Natural killer cell (primary cell): ENCODE results near the gene TWIST2. TPM values are rescaled to one million over a fixed set of nuclear protein-coding genes. Genes with fewer than 3 reads are reported as not detected.

Experiments used
- ATAC-seq, 3 donors: fragments of 150-1000 bp in 2 of 3; fragments of 200-7000 bp in 1 of 3; cut with Tn5 transposase; 1 replicate in 1 of 3; 2 replicates in 2 of 3; pipeline ENCODE4 v1.10.0; 2021; ENCODE audit warnings: mild to moderate bottlenecking in 2 of 3, moderate library complexity in 2 of 3
- DNase-seq, 2 donors: peaks; one replicate each; pipeline versions ENCODE4 v3.0.0 to v3.0.0-alpha.2; 2013 to 2021; ENCODE audit warnings: mixed read lengths in 1 of 2
- H3K27ac ChIP-seq: one replicate; pipeline ENCODE4 v1.5.1; 2013; ENCODE audit warnings: mild to moderate bottlenecking, low read length
- H3K27me3 ChIP-seq: one replicate; pipeline ENCODE4 v1.6.1; 2013; ENCODE audit warnings: low read length; ENCODE audit not compliant: control insufficient read depth, insufficient read depth
- H3K36me3 ChIP-seq: one replicate; pipeline ENCODE4 v1.6.1; 2013; ENCODE audit warnings: low read length; ENCODE audit not compliant: control insufficient read depth, insufficient read depth
- H3K4me1 ChIP-seq: one replicate; pipeline ENCODE4 v1.6.1; 2013; ENCODE audit warnings: low read length; ENCODE audit not compliant: control insufficient read depth, insufficient read depth
- H3K4me3 ChIP-seq: one replicate; pipeline ENCODE4 v1.5.1; 2013; ENCODE audit warnings: low read length
- H3K9me3 ChIP-seq: one replicate; pipeline ENCODE4 v1.6.1; 2013; ENCODE audit warnings: low read length; ENCODE audit not compliant: control insufficient read depth, insufficient read depth
- H3K27ac Mint-ChIP-seq, 2 donors: one replicate each; pipeline ENCODE4 v1.8.0; 2022; ENCODE audit warnings: mild to moderate bottlenecking in 2 of 2, mixed read lengths in 2 of 2, moderate library complexity in 1 of 2
- H3K27me3 Mint-ChIP-seq, 2 donors: one replicate each; pipeline ENCODE4 v1.8.0; 2022; ENCODE audit warnings: low read depth in 2 of 2, mixed read lengths in 2 of 2
- H3K36me3 Mint-ChIP-seq: one replicate; pipeline ENCODE4 v1.8.0; 2022; ENCODE audit warnings: mixed read lengths
- H3K4me1 Mint-ChIP-seq, 2 donors: one replicate each; pipeline ENCODE4 v1.8.0; 2022; ENCODE audit warnings: mixed read lengths in 2 of 2
- H3K4me3 Mint-ChIP-seq: one replicate; pipeline ENCODE4 v1.8.0; 2022; ENCODE audit warnings: mild to moderate bottlenecking, moderate library complexity, mixed read lengths
- H3K9me3 Mint-ChIP-seq, 2 donors: one replicate each; pipeline ENCODE4 v1.8.0; 2022; ENCODE audit warnings: mixed read lengths in 2 of 2
- CTCF ChIP-seq: fragments of 200-600 bp; IDR thresholded peaks from one replicate; pipeline ENCODE4 v1.8.0; 2022; ENCODE audit warnings: antibody characterized with exemption
- WGBS: methylation state at CpG from one replicate; pipeline ENCODE4 v1.1.7; 2013; ENCODE audit warnings: missing lambda C conversion rate; ENCODE audit not compliant: insufficient coverage; 5-methylcytosine and 5-hydroxymethylcytosine counted together
- intact Hi-C: fragments of 100-400 bp; cut with micrococcal nuclease; formaldehyde crosslinking; loops from one replicate; pipeline ENCODE4 v1.14.2; 2022
- total RNA-seq, 4 donors: library from RNA; stranded (reverse); fragments of 120-200 nt in 1 of 4; gene quantifications; one replicate each; pipeline versions ENCODE4 v1.2.3 to v1.2.4, GENCODE V29; 2013 to 2022

Gene TWIST2
- total RNA-seq, 3 donors from 2014 or later (not counting 1 experiment from before 2014, with no cell fraction given) = not detected

DNA sequence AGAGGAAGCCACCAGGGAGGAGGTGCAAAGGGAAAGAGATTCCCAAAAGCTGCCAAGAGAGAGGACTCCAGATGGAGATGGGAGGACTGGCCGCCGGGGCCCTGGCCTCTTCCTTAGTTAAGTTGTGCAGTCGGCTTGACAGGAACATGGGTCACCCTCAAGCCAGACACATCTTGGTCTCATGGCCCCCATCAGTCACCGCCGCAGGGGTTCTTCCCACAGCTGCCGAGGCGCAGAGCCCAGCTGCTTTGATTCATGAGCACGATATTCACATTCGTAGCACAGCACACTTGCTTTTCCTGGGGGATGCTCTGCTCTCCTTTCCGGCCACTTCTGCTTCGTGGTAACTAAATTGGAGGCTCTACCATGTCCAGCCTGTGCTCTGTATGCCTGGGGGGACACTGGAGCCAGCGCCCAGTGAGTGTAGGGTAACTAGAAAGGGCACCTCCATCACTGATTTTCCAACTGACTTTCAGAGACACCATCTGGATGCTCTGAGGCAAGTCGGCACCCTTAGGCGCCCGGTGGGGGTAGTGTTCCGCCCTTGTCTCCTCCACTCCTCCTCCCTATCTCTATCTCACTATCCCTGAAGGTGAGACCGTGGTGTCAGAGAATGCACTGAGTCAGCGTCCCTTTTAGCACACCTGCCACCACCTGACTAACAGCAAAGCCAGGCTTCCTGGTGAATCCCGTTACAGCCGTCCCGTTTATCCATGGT lies 13.3 kb downstream of the TWIST2 start:
- no peak overlapping the region for H3K27ac Mint-ChIP-seq
- DNase-seq (no peak), ATAC-seq (no peak)
- no peak for TF ChIP-seq CTCF
- Histone ChIP-seq H3K4me3 (no peak overlapping the region), H3K9me3 (no peaks in the 10 kb centered on the region), H3K4me1 (no peaks in the 10 kb centered on the region), H3K36me3 (no peaks in the 10 kb centered on the region), H3K27ac (no peak overlapping the region), H3K27me3 (no peaks in the 10 kb centered on the region)
- 79% methylated on average over 21 of the region's 21 CpGs for WGBS
- no peak overlapping the region for H3K4me3 Mint-ChIP-seq
- H3K27me3 Mint-ChIP-seq = no peaks in the 10 kb centered on the region
- no peaks in the 10 kb centered on the region for H3K9me3 Mint-ChIP-seq
- H3K36me3 Mint-ChIP-seq = no peaks in the 10 kb centered on the region
- H3K4me1 Mint-ChIP-seq = no peaks in the 10 kb centered on the region
- intact Hi-C loops = no loop called here

DNA sequence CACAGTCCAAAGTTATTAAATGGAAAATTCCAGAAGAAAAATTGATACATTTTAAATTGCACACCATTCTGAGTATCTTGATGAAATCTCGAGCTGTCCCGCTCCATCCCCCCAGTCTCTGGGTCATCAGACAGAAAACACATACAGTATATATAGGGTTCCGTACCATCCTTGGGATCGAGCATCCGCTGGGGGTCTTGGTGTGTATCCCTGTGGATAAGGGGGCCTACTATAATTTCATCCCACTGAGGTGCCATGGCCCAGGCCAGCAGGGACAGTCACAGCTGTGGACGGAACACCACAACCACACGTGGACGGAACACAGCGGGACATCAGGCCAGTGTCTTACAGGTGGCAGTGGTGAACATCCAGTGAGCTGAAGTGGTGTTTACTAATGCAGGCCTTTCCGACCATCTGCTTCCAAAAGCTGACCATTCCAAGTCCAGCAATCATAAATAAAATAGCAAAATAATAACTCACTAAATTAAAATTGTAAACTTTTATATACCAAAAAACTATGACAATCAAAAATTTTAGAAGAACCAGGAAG lies 14.0 kb downstream of the TWIST2 start:
- Mint-ChIP-seq H3K27ac (no peak overlapping the region), H3K36me3 (no peaks in the 10 kb centered on the region), H3K4me1 (no peaks in the 10 kb centered on the region), H3K27me3 (no peaks in the 10 kb centered on the region), H3K9me3 (no peaks in the 10 kb centered on the region), H3K4me3 (no peak overlapping the region)
- intact Hi-C loops = no loop called here
- 94% methylated on average over 8 of the region's 10 CpGs for whole genome bisulfite sequencing
- Histone ChIP-seq H3K27me3 (no peaks in the 10 kb centered on the region), H3K27ac (no peak overlapping the region), H3K36me3 (no peaks in the 10 kb centered on the region), H3K4me1 (no peaks in the 10 kb centered on the region), H3K4me3 (no peak overlapping the region), H3K9me3 (no peaks in the 10 kb centered on the region)
- TF ChIP-seq CTCF = no peak
- DNase-seq = no peak
- no peak for ATAC-seq

- 85% methylated on average over 4 of the region's 5 CpGs for WGBS
- no peaks in the 10 kb centered on the region for H3K9me3 ChIP-seq
- intact Hi-C loops = no loop called here
- Mint-ChIP-seq H3K4me1 (no peaks in the 10 kb centered on the region), H3K4me3 (no peak overlapping the region), H3K27me3 (no peaks in the 10 kb centered on the region), H3K9me3 (no peaks in the 10 kb centered on the region), H3K36me3 (no peaks in the 10 kb centered on the region), H3K27ac (no peak overlapping the region)
- H3K27ac ChIP-seq = no peak overlapping the region
- ATAC-seq (no peak), DNase-seq (no peak)
- H3K4me3 ChIP-seq = no peak overlapping the region
- no peaks in the 10 kb centered on the region for H3K4me1 ChIP-seq
- TF ChIP-seq CTCF = no peak
- no peaks in the 10 kb centered on the region for H3K36me3 ChIP-seq
- no peaks in the 10 kb centered on the region for H3K27me3 ChIP-seq
Measured at GRCh38 chr2:238862701-238863100, 14.8 kb downstream of the TWIST2 start.

GRCh38 chr2:238863231-238863630 lies 15.3 kb downstream of the TWIST2 start:
- Histone ChIP-seq H3K27me3 (no peaks in the 10 kb centered on the region), H3K4me3 (no peak overlapping the region), H3K36me3 (no peaks in the 10 kb centered on the region), H3K9me3 (no peaks in the 10 kb centered on the region), H3K4me1 (no peaks in the 10 kb centered on the region), H3K27ac (no peak overlapping the region)
- Mint-ChIP-seq H3K9me3 (no peaks in the 10 kb centered on the region), H3K27ac (no peak overlapping the region), H3K4me3 (no peak overlapping the region), H3K27me3 (no peaks in the 10 kb centered on the region), H3K4me1 (no peaks in the 10 kb centered on the region), H3K36me3 (no peaks in the 10 kb centered on the region)
- ATAC-seq = no peak
- 93% methylated on average over 13 of the region's 14 CpGs for WGBS
- DNase-seq = no peak
- intact Hi-C loops = no loop called here
- no peak for TF ChIP-seq CTCF
